NB4 (cell line): ENCODE data around the gene LBX1.

ENCODE experiments used
- DNase-seq: peaks from one replicate; pipeline ENCODE4 v3.0.0; 2010; ENCODE audit warnings: low read depth
- H3K4me3 ChIP-seq: one replicate; pipeline ENCODE4 v1.5.1; 2011; ENCODE audit warnings: mild to moderate bottlenecking, low read depth, low read length, moderate library complexity
- CTCF ChIP-seq: IDR thresholded peaks from one replicate; pipeline ENCODE4 v1.5.1; 2012; ENCODE audit warnings: low read depth, low read length
- MYC ChIP-seq: IDR thresholded peaks from 2 replicates; pipeline ENCODE4 v1.6.1; 2011; ENCODE audit warnings: low read depth, low read length
- POLR2A ChIP-seq: IDR thresholded peaks from 2 replicates; pipeline ENCODE4 v1.6.1; 2011; ENCODE audit warnings: mild to moderate bottlenecking; ENCODE audit not compliant: insufficient read length; ENCODE audit errors: extremely low read depth
- TF ChIP-seq, protein P1 (sequence below): IDR thresholded peaks from 2 replicates; pipeline ENCODE4 v1.6.1; 2011; ENCODE audit warnings: low read depth, low read length

The LBX1 gene

DNA sequence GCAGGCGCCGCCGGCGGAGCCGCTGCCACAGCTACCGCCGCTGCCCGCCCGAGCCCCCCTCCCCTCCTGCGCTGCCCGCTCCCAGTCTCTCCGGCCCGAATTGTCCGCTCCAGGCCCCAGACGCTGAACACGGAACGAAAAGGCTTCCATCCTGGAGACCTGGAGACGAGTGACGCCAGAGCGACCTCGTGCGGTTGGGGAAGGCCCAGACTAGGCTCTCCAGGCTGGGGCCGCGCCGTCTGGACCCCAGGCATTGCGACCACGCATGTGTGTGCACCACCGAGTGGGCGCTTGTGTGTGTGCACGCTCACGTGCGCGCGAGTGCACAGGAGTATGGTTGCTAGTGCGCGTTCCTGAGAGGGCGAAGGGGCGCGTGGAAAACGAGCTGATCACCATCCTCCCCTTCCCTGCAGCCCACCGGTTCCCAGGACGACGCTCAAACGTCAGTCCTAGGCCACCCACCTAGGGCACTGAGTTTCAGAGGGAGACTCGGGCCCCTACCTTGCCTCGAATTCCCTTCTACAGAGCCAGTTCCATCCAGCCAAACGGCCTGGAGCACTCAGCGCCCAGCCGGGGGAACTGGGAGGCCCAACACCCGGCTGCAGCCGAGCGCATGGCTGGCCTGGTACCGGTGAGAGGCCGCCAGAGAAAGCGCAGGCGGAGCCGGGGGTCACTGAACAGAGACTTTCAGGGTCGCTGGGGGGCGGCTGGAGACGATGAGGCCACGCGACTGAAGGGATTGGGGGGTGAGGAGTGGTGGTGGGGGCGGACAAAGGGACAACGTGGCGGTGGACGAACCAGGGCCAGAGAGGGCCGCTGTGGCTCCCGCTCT is 11.6 kb downstream of the LBX1 start:
- no peak for DNase-seq
- H3K4me3 ChIP-seq: no peak overlapping the region
- TF ChIP-seq MYC: no peak
- no peak for TF ChIP-seq POLR2A
- no peak for TF ChIP-seq CTCF
- TF ChIP-seq, protein P1, sequence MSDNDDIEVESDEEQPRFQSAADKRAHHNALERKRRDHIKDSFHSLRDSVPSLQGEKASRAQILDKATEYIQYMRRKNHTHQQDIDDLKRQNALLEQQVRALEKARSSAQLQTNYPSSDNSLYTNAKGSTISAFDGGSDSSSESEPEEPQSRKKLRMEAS: no peak

GRCh38 chr10:101217044-101217425 is 12.2 kb downstream of the LBX1 start:
- no peak overlapping the region for H3K4me3 ChIP-seq
- TF ChIP-seq, protein P1: no peak
- no peak for DNase-seq

- no peak overlapping the region for H3K4me3 ChIP-seq
- TF ChIP-seq, protein P1: no peak
- no peak for TF ChIP-seq CTCF
- no peak for TF ChIP-seq POLR2A
- no peak for TF ChIP-seq MYC
- DNase-seq: no peak
These were observed 12.8 kb downstream of the LBX1 start for GRCh38 chr10:101216207-101217043.

- TF ChIP-seq, protein P1: no peak
- TF ChIP-seq MYC (no peak), POLR2A (no peak), CTCF (no peak)
- H3K4me3 ChIP-seq: no peak overlapping the region
- no peak for DNase-seq
These were observed 13.7 kb downstream of the LBX1 start for GRCh38 chr10:101215397-101216206.

- TF ChIP-seq MYC (no peak), POLR2A (no peak), CTCF (peak; percentile 87)
- TF ChIP-seq, protein P1: no peak
- DNase-seq: peak; percentile 77
- no peak overlapping the region for H3K4me3 ChIP-seq
These were observed 14.5 kb downstream of the LBX1 start for GRCh38 chr10:101214446-101215396.
